Smooth muscle cell (in vitro differentiated cells): ENCODE data around the gene PTPRN2. TPM values are rescaled to one million over a fixed set of nuclear protein-coding genes. Genes with fewer than 3 reads are reported as not detected.
A peak's percentile ranks its signal among the peaks of the same experiment; 100 is the strongest.

Experiments used
- DNase-seq: peaks from one replicate; lab custom pipeline; 2025; ENCODE audit not compliant: unreplicated experiment; lab: John Stamatoyannopoulos, UW
- H2AFZ ChIP-seq: fragments of 200-600 bp; sonication (generic); 2 replicates; pipeline ENCODE4 v1.6.0; 2016; ENCODE audit warnings: antibody characterized with exemption, low read depth, mild to moderate bottlenecking
- H3F3A ChIP-seq: fragments of 200-600 bp; sonication (generic); 2 replicates; pipeline ENCODE4 v1.6.0; 2017; ENCODE audit warnings: antibody characterized with exemption, low read depth
- H3K27ac ChIP-seq: fragments of 200-600 bp; sonication (generic); 2 replicates; pipeline ENCODE4 v1.5.1; 2016; ENCODE audit warnings: low read depth, mild to moderate bottlenecking
- H3K27me3 ChIP-seq: fragments of 200-600 bp; sonication (generic); 2 replicates; pipeline ENCODE4 v1.6.1; 2016; ENCODE audit warnings: low read depth, mild to moderate bottlenecking
- H3K36me3 ChIP-seq: fragments of 200-600 bp; sonication (generic); 2 replicates; pipeline ENCODE4 v1.5.1; 2016; ENCODE audit warnings: low read depth
- H3K4me1 ChIP-seq: fragments of 200-600 bp; sonication (generic); 2 replicates; pipeline ENCODE4 v1.5.1; 2016; ENCODE audit warnings: low read depth
- H3K4me2 ChIP-seq: fragments of 200-600 bp; sonication (generic); 2 replicates; pipeline ENCODE4 v1.6.0; 2016; ENCODE audit warnings: mild to moderate bottlenecking
- H3K4me3 ChIP-seq: fragments of 200-600 bp; sonication (generic); 2 replicates; pipeline ENCODE4 v1.5.1; 2016; ENCODE audit warnings: mild to moderate bottlenecking
- H3K79me2 ChIP-seq: fragments of 200-600 bp; sonication (generic); 2 replicates; pipeline ENCODE4 v1.6.0; 2016; ENCODE audit warnings: low read depth, mild to moderate bottlenecking
- H3K9ac ChIP-seq: fragments of 200-600 bp; sonication (generic); 2 replicates; pipeline ENCODE4 v1.6.0; 2016; ENCODE audit warnings: low read depth
- H3K9me3 ChIP-seq: fragments of 200-600 bp; sonication (generic); replicated peaks from 2 replicates; pipeline ENCODE4 v1.5.1; 2016; ENCODE audit warnings: low read depth
- H4K20me1 ChIP-seq: fragments of 200-600 bp; sonication (generic); 2 replicates; pipeline ENCODE4 v1.6.0; 2016; ENCODE audit warnings: low read depth
- CTCF ChIP-seq: fragments of 200-600 bp; sonication (generic); IDR thresholded peaks from 2 replicates; pipeline ENCODE4 v1.5.1; 2017; ENCODE audit warnings: borderline replicate concordance, mild to moderate bottlenecking, antibody characterized with exemption; ENCODE audit not compliant: insufficient read depth, poor library complexity, severe bottlenecking
- WGBS: methylation state at CpG from one replicate; pipeline ENCODE4 v1.1.7; 2016; ENCODE audit warnings: low lambda C conversion rate; 5-methylcytosine and 5-hydroxymethylcytosine counted together
- polyA plus RNA-seq: library from polyadenylated mRNA; unstranded; fragments of >200 nt; fragmentation: Nextera tagmentation; extraction: Ambion mirVana; gene quantifications from 2 replicates; pipeline ENCODE4 v1.2.1, GENCODE V29; 2016
- total RNA-seq: library from RNA; depleted of rRNA; stranded (reverse); fragments of >200 nt; gene quantifications from 2 replicates; pipeline ENCODE4 v1.2.3, GENCODE V29; 2014

Gene PTPRN2
- total and polyA plus RNA-seq, 2 experiments from 2014 or later, result 0.09 to 0.87 TPM

- 89% methylated on average over 4 of the region's 4 CpGs for WGBS
- Histone ChIP-seq H2AFZ (no peak overlapping the region), H3K4me1 (no peaks in the 10 kb centered on the region), H3K27me3 (no peaks in the 10 kb centered on the region), H3K36me3 (no peaks in the 10 kb centered on the region), H3K79me2 (no peaks in the 10 kb centered on the region), H3K4me2 (no peak overlapping the region), H3K9me3 (no peaks in the 10 kb centered on the region), H3K27ac (no peak overlapping the region), H3F3A (no peaks in the 10 kb centered on the region), H3K4me3 (no peak overlapping the region), H3K9ac (no peak overlapping the region), H4K20me1 (no peaks in the 10 kb centered on the region)
- DNase-seq, result no peak
- no peak for TF ChIP-seq CTCF
These were observed 145.4 kb downstream of the PTPRN2 start for GRCh38 chr7:158442260-158442659.

GRCh38 chr7:158439035-158439434 is 148.6 kb downstream of the PTPRN2 start:
- Histone ChIP-seq H3K27me3 (no peaks in the 10 kb centered on the region), H3K9ac (no peak overlapping the region), H3K4me1 (no peaks in the 10 kb centered on the region), H3K4me2 (no peak overlapping the region), H3K27ac (no peak overlapping the region), H2AFZ (no peak overlapping the region), H3K79me2 (no peaks in the 10 kb centered on the region), H3F3A (no peaks in the 10 kb centered on the region), H4K20me1 (no peaks in the 10 kb centered on the region), H3K36me3 (no peaks in the 10 kb centered on the region), H3K9me3 (no peaks in the 10 kb centered on the region), H3K4me3 (no peak overlapping the region)
- WGBS, result 78% methylated on average over 8 of the region's 8 CpGs
- no peak for TF ChIP-seq CTCF
- DNase-seq, result no peak

GRCh38 chr7:158432369-158433341 is 155.0 kb downstream of the PTPRN2 start:
- Histone ChIP-seq H3K36me3 (no peaks in the 10 kb centered on the region), H3K9me3 (no peaks in the 10 kb centered on the region), H3K4me2 (peak overlapping the region; percentile 62), H3K79me2 (no peaks in the 10 kb centered on the region), H4K20me1 (no peaks in the 10 kb centered on the region), H2AFZ (peak overlapping the region; percentile 22), H3K27me3 (no peaks in the 10 kb centered on the region), H3F3A (no peaks in the 10 kb centered on the region), H3K4me1 (no peaks in the 10 kb centered on the region), H3K27ac (peak overlapping the region; percentile 85), H3K4me3 (peak overlapping the region; percentile 22), H3K9ac (peak overlapping the region; percentile 64)
- DNase-seq, result no peak
- TF ChIP-seq CTCF, result no peak
- 64% methylated on average over 17 of the region's 17 CpGs for WGBS

- no peaks in the 10 kb centered on the region for H3K9me3 ChIP-seq
- no peak for TF ChIP-seq CTCF
- 68% methylated on average over 14 of the region's 14 CpGs for WGBS
- no peak for DNase-seq
- H3K9ac ChIP-seq, result peak overlapping the region; percentile 64
- H2AFZ ChIP-seq, result no peak overlapping the region
- no peaks in the 10 kb centered on the region for H4K20me1 ChIP-seq
- no peaks in the 10 kb centered on the region for H3F3A ChIP-seq
- peak overlapping the region; percentile 85 for H3K27ac ChIP-seq
- no peaks in the 10 kb centered on the region for H3K27me3 ChIP-seq
- H3K4me3 ChIP-seq, result peak overlapping the region; percentile 22
- H3K79me2 ChIP-seq, result no peaks in the 10 kb centered on the region
- H3K4me2 ChIP-seq, result peak overlapping the region; percentile 62
- no peaks in the 10 kb centered on the region for H3K4me1 ChIP-seq
- no peaks in the 10 kb centered on the region for H3K36me3 ChIP-seq
These were observed 155.7 kb downstream of the PTPRN2 start for GRCh38 chr7:158431941-158432347.
